Calu3 (cell line): Measurements from ENCODE around the gene FBXL19. TPM values are rescaled to one million over a fixed set of nuclear protein-coding genes. Genes with fewer than 3 reads are reported as not detected.

Experiments
- BruUV-seq: library from RNA; stranded (reverse); fragments of 400-500 nt; replicated peaks from 2 replicates; lab custom pipeline; 2021; lab: Mats Ljungman, UMichigan
- CTCF ChIA-PET: fragments of 300-600 bp; sonication (Branson Sonifier 250); formaldehyde crosslinking; loops from one replicate; lab custom pipeline; 2022; ENCODE audit warnings: antibody characterized with exemption; lab: Charles Lee
- DNase-seq: peaks from one replicate; pipeline ENCODE4 v3.0.0; 2022
- H3K27ac Mint-ChIP-seq: one replicate; pipeline ENCODE4 v1.8.0; 2022; ENCODE audit warnings: mixed read lengths; ENCODE audit not compliant: unreplicated experiment
- H3K27me3 Mint-ChIP-seq: one replicate; pipeline ENCODE4 v1.8.0; 2022; ENCODE audit warnings: mixed read lengths; ENCODE audit not compliant: unreplicated experiment
- H3K36me3 Mint-ChIP-seq: one replicate; pipeline ENCODE4 v1.8.0; 2022; ENCODE audit warnings: mild to moderate bottlenecking, moderate library complexity, mixed read lengths; ENCODE audit not compliant: insufficient read depth, unreplicated experiment
- H3K4me1 Mint-ChIP-seq: one replicate; pipeline ENCODE4 v1.8.0; 2022; ENCODE audit warnings: mild to moderate bottlenecking, low read depth, mixed read lengths; ENCODE audit not compliant: unreplicated experiment
- H3K4me3 Mint-ChIP-seq: one replicate; pipeline ENCODE4 v1.8.0; 2022; ENCODE audit warnings: mild to moderate bottlenecking, low read depth, moderate library complexity, mixed read lengths; ENCODE audit not compliant: unreplicated experiment
- H3K9me3 Mint-ChIP-seq: one replicate; pipeline ENCODE4 v1.8.0; 2022; ENCODE audit warnings: low read depth, mixed read lengths; ENCODE audit not compliant: unreplicated experiment
- CTCF ChIP-seq: fragments of 200-600 bp; IDR thresholded peaks from one replicate; pipeline ENCODE4 v1.8.0; 2022; ENCODE audit warnings: antibody characterized with exemption; ENCODE audit not compliant: unreplicated experiment
- intact Hi-C: fragments of 100-400 bp; cut with micrococcal nuclease; formaldehyde crosslinking; loops from one replicate; pipeline ENCODE4 v1.10.0; 2022; ENCODE audit not compliant: unreplicated experiment
- total RNA-seq: library from RNA; stranded (reverse); gene quantifications from 2 replicates; pipeline ENCODE4 v1.2.3, GENCODE V29; 2022

Gene FBXL19
- total RNA-seq, 1 experiment from 2014 or later = 43.2 TPM

DNA sequence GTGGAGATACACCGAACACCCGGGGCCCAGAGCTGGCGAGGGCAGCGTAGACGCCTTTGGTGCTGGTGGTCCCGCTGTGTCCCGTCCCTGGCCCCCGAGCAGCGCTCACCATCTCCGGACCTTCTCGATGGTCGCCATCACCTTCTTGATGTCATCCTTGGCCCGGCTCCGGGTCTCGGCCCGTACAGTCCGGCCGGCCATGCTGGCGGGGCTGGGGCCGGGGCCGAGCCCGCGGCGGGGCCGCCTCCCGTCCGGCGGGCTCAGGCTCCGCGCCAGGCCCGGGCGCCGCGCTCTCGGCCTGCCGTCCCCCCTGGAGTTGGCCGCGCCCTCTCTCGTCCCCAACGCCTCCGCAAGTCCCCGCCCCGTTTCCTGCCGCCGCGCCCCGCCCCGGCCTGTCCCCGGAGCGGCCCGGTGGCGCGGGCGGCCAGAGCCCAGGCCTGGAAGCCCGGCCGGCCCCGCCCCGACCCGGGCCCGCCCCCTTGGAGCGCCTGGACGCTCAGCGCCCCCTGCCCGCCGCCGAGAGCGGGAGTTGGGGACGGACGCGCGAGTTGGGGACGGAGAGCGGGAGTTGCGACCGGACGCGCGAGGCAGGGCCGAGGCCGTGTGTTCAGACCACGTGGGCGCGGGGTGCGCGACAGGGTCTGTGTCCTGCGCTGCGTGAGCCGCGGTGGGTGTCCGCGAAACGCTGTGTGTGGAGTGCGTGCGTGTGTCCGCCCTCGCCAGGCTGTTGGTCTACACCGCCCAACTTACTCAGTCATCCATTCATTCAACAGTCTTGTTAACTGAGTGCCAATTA lies 29.4 kb upstream of the FBXL19 start, which contains the start of gene BCL7C:
BCL7C (minus strand) TSS at position 334 of the 796 bp plus-strand sequence; CDS start at position 201, 133 bp downstream.
- peak; percentile 98 for DNase-seq
- H3K27me3 Mint-ChIP-seq = no peaks in the 10 kb centered on the region
- H3K4me1 Mint-ChIP-seq = peaks cover 42% of the 10 kb centered on the region
- CTCF ChIA-PET = no interaction called here
- H3K4me3 Mint-ChIP-seq = peak within 1 kb of the TSS; percentile 75
- H3K36me3 Mint-ChIP-seq = peaks cover 57% of the 10 kb centered on the region
- no peaks in the 10 kb centered on the region for H3K9me3 Mint-ChIP-seq
- TF ChIP-seq CTCF = peak; percentile 34
- BruUV-seq = no TSS peak
- intact Hi-C loops = no loop called here
- peak within 1 kb of the TSS; percentile 46 for H3K27ac Mint-ChIP-seq

GRCh38 chr16:30894540-30895368 lies 28.6 kb upstream of the FBXL19 start:
- Mint-ChIP-seq H3K27me3 (no peaks in the 10 kb centered on the region), H3K36me3 (peaks cover 53% of the 10 kb centered on the region), H3K27ac (peak overlapping the region; percentile 5), H3K4me1 (peaks cover 42% of the 10 kb centered on the region), H3K9me3 (no peaks in the 10 kb centered on the region), H3K4me3 (peak overlapping the region; percentile 75)
- intact Hi-C loops = no loop called here
- TF ChIP-seq CTCF = no peak
- CTCF ChIA-PET = no interaction called here
- TSS peak; percentile 92 for BruUV-seq
- DNase-seq = no peak

DNA sequence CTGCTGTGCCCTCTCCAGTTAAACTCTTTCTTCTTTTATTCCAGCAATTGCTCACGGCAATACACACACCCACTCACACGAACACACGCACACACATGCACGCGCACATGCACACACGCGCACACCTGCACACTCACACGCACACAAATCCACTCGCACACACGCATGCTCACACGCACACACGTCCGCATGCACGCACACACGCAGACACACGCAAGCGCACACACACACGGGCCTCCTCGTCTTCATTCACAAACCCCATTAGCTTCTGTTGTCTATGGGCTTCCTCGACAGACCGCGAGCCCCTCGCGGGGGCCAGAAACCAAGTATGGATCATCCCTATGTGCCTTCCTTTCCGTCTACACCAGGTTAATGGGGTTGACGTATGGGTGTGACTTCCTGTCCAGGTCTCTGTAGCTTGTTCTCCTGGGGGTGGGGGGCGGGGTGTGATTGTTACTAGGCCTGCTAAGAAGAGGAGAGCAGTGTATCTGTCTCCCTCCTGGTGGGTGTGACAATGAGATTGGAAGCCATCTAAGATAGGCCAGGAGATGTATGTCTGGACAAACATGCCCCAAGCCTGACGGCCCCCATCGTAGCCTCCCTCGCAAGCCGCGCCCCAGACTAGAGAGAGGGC lies 27.6 kb upstream of the FBXL19 start:
- Mint-ChIP-seq H3K4me1 (peaks cover 42% of the 10 kb centered on the region), H3K9me3 (no peaks in the 10 kb centered on the region), H3K27me3 (no peaks in the 10 kb centered on the region), H3K36me3 (peaks cover 47% of the 10 kb centered on the region), H3K4me3 (peak overlapping the region; percentile 74), H3K27ac (peak overlapping the region; percentile 33)
- CTCF ChIA-PET = interaction anchor here (0.6 kb wide), 2 partner anchors 37 to 138 kb away, joined by 3 to 4 read pairs; no protein-coding TSS in a partner anchor
- no TSS peak for BruUV-seq
- no peak for DNase-seq
- intact Hi-C loops = loop anchor here (2.0 kb wide), 1 partner anchor 51 kb away; no protein-coding TSS in a partner anchor
- TF ChIP-seq CTCF = no peak
